ENCODE measurements around the gene NOP16. TPM values are rescaled to one million over a fixed set of nuclear protein-coding genes. Genes with fewer than 3 reads are reported as not detected.
A peak's percentile ranks its signal among the peaks of the same experiment; 100 is the strongest.

NOP16 gene
- total RNA-seq, 2 experiments from 2014 or later, result 54.3 to 65.4 TPM

GRCh38 chr5:176355400-176356178 lies 32.8 kb downstream of the NOP16 start:
- CTCF ChIA-PET, result interaction anchor here (1.2 to 2.1 kb wide), 2 partner anchors 235 to 305 kb away, joined by 3 to 5 read pairs; no protein-coding TSS in a partner anchor
- DNase-seq, result no peak
- POLR2A ChIA-PET, result no interaction called here
- H3K27ac Mint-ChIP-seq, result no peak overlapping the region
- H3K27me3 Mint-ChIP-seq, result no peaks in the 10 kb centered on the region
- peaks cover 24% of the 10 kb centered on the region for H3K4me1 Mint-ChIP-seq
- intact Hi-C loops (cut with DNase I, micrococcal nuclease), result no loop called here
- no peaks in the 10 kb centered on the region for H3K9me3 Mint-ChIP-seq (ENCODE audit: low read depth)
- H3K36me3 Mint-ChIP-seq (ENCODE audit: low read depth), result peaks cover 44% of the 10 kb centered on the region
- ATAC-seq, result no peak
- H3K4me3 Mint-ChIP-seq, result no peak overlapping the region

- Mint-ChIP-seq H3K27ac (peak overlapping the region; percentile 3), H3K27me3 (no peaks in the 10 kb centered on the region), H3K4me1 (peaks cover 17% of the 10 kb centered on the region), H3K36me3 (ENCODE audit: low read depth) (peaks cover 46% of the 10 kb centered on the region), H3K4me3 (no peak overlapping the region), H3K9me3 (ENCODE audit: low read depth) (no peaks in the 10 kb centered on the region)
- no peak for DNase-seq
- CTCF ChIA-PET, result interaction anchor here (0.7 to 2.1 kb wide), 2 partner anchors 307 to 581 kb away, joined by 3 to 5 read pairs; no protein-coding TSS in a partner anchor
- no peak for ATAC-seq
- POLR2A ChIA-PET, result no interaction called here
- intact Hi-C loops (cut with DNase I, micrococcal nuclease), result no loop called here
These were observed 34.9 kb downstream of the NOP16 start for GRCh38 chr5:176353533-176353932.

GRCh38 chr5:176352116-176352878 lies 36.1 kb downstream of the NOP16 start:
- Mint-ChIP-seq H3K4me1 (peaks cover 8% of the 10 kb centered on the region), H3K9me3 (ENCODE audit: low read depth) (no peaks in the 10 kb centered on the region), H3K4me3 (no peak overlapping the region), H3K27ac (peak overlapping the region; percentile 30), H3K36me3 (ENCODE audit: low read depth) (peaks cover 46% of the 10 kb centered on the region), H3K27me3 (no peaks in the 10 kb centered on the region)
- ChIA-PET POLR2A (interaction anchor here (1.3 kb wide), 1 partner anchor 9 kb away, joined by 4 read pairs; the partner anchor contains the start of gene KIAA1191), CTCF (no interaction called here)
- intact Hi-C loops (cut with DNase I, micrococcal nuclease), result no loop called here
- no peak for DNase-seq
- ATAC-seq, result no peak

GRCh38 chr5:176350416-176350815 lies 38.0 kb downstream of the NOP16 start:
- ChIA-PET POLR2A (no interaction called here), CTCF (no interaction called here)
- Mint-ChIP-seq H3K27me3 (no peaks in the 10 kb centered on the region), H3K4me1 (peaks cover 7% of the 10 kb centered on the region), H3K4me3 (no peak overlapping the region), H3K36me3 (ENCODE audit: low read depth) (peaks cover 38% of the 10 kb centered on the region), H3K9me3 (ENCODE audit: low read depth) (no peaks in the 10 kb centered on the region), H3K27ac (peak overlapping the region; percentile 27)
- intact Hi-C loops (cut with DNase I, micrococcal nuclease), result no loop called here
- ATAC-seq (no peak), DNase-seq (no peak)

- H3K4me1 Mint-ChIP-seq, result no peaks in the 10 kb centered on the region
- H3K4me3 Mint-ChIP-seq, result no peak overlapping the region
- H3K9me3 Mint-ChIP-seq (ENCODE audit: low read depth), result no peaks in the 10 kb centered on the region
- H3K27ac Mint-ChIP-seq, result no peak overlapping the region
- POLR2A ChIA-PET, result no interaction called here
- H3K36me3 Mint-ChIP-seq (ENCODE audit: low read depth), result peaks cover 8% of the 10 kb centered on the region
- no peaks in the 10 kb centered on the region for H3K27me3 Mint-ChIP-seq
- intact Hi-C loops (cut with DNase I, micrococcal nuclease), result no loop called here
- DNase-seq, result no peak
- CTCF ChIA-PET, result no interaction called here
- ATAC-seq, result no peak
These were observed 45.5 kb downstream of the NOP16 start for GRCh38 chr5:176342766-176343458.

GRCh38 chr5:176342158-176342483 lies 46.3 kb downstream of the NOP16 start:
- Mint-ChIP-seq H3K36me3 (ENCODE audit: low read depth) (peaks cover 7% of the 10 kb centered on the region), H3K27ac (peak overlapping the region; percentile 33), H3K27me3 (no peaks in the 10 kb centered on the region), H3K4me1 (no peaks in the 10 kb centered on the region), H3K4me3 (no peak overlapping the region), H3K9me3 (ENCODE audit: low read depth) (no peaks in the 10 kb centered on the region)
- ChIA-PET POLR2A (no interaction called here), CTCF (no interaction called here)
- intact Hi-C loops (cut with DNase I, micrococcal nuclease), result no loop called here
- DNase-seq (no peak), ATAC-seq (no peak)

GRCh38 chr5:176341325-176342157 lies 46.9 kb downstream of the NOP16 start:
- Mint-ChIP-seq H3K9me3 (ENCODE audit: low read depth) (no peaks in the 10 kb centered on the region), H3K4me3 (no peak overlapping the region), H3K36me3 (ENCODE audit: low read depth) (peaks cover 13% of the 10 kb centered on the region), H3K4me1 (no peaks in the 10 kb centered on the region), H3K27ac (no peak overlapping the region), H3K27me3 (no peaks in the 10 kb centered on the region)
- ChIA-PET CTCF (no interaction called here), POLR2A (no interaction called here)
- intact Hi-C loops (cut with DNase I, micrococcal nuclease), result no loop called here
- DNase-seq (no peak), ATAC-seq (no peak)

GRCh38 chr5:176339304-176339703 lies 49.1 kb downstream of the NOP16 start:
- POLR2A ChIA-PET, result no interaction called here
- H3K27me3 Mint-ChIP-seq, result no peaks in the 10 kb centered on the region
- CTCF ChIA-PET, result interaction anchor here (0.7 kb wide), 1 partner anchor 568 kb away, joined by 3 read pairs; no protein-coding TSS in a partner anchor

GRCh38 chr5:176337913-176338312 lies 50.5 kb downstream of the NOP16 start:
- ATAC-seq, result no peak
- CTCF ChIA-PET, result no interaction called here
- Mint-ChIP-seq H3K27ac (no peak overlapping the region), H3K27me3 (no peaks in the 10 kb centered on the region), H3K4me1 (no peaks in the 10 kb centered on the region), H3K4me3 (no peak overlapping the region), H3K36me3 (ENCODE audit: low read depth) (peaks cover 22% of the 10 kb centered on the region), H3K9me3 (ENCODE audit: low read depth) (peaks cover 3% of the 10 kb centered on the region)
- intact Hi-C loops (cut with DNase I, micrococcal nuclease), result no loop called here
- POLR2A ChIA-PET, result no interaction called here
- no peak for DNase-seq

More at GRCh38 chr5:176339304-176339703, 49.1 kb downstream of the NOP16 start:
- Mint-ChIP-seq H3K27ac (no peak overlapping the region), H3K9me3 (ENCODE audit: low read depth) (no peaks in the 10 kb centered on the region), H3K4me3 (no peak overlapping the region), H3K36me3 (ENCODE audit: low read depth) (peaks cover 16% of the 10 kb centered on the region), H3K4me1 (no peaks in the 10 kb centered on the region)
- ATAC-seq (no peak), DNase-seq (no peak)
- intact Hi-C loops (cut with DNase I, micrococcal nuclease), result no loop called here

GRCh38 chr5:176334031-176334770 lies 54.2 kb downstream of the NOP16 start:
- ATAC-seq, result no peak
- CTCF ChIA-PET, result interaction anchor here (0.7 to 0.8 kb wide), 2 partner anchors 14 to 106 kb away, joined by 3 to 5 read pairs; no protein-coding TSS in a partner anchor
- POLR2A ChIA-PET, result no interaction called here

More at GRCh38 chr5:176334031-176334770, 54.2 kb downstream of the NOP16 start:
- no peak overlapping the region for H3K4me3 Mint-ChIP-seq
- H3K9me3 Mint-ChIP-seq (ENCODE audit: low read depth), result peaks cover 3% of the 10 kb centered on the region
- DNase-seq, result no peak
- H3K27me3 Mint-ChIP-seq, result no peaks in the 10 kb centered on the region
- H3K27ac Mint-ChIP-seq, result no peak overlapping the region
- no peaks in the 10 kb centered on the region for H3K4me1 Mint-ChIP-seq
- peaks cover 31% of the 10 kb centered on the region for H3K36me3 Mint-ChIP-seq (ENCODE audit: low read depth)
- intact Hi-C loops (cut with DNase I, micrococcal nuclease), result no loop called here
